Loucy (cell line): Measurements from ENCODE around the gene TUBA3E.

Source experiments
- EZH2phosphoT487 ChIP-seq: fragments of 200-600 bp; IDR thresholded peaks from 2 replicates; pipeline ENCODE4 v1.6.1; 2018; ENCODE audit warnings: antibody characterized with exemption, mild to moderate bottlenecking, moderate library complexity, borderline replicate concordance
- TF ChIP-seq, protein P1 (sequence below): fragments of 200-600 bp; sonication (generic); conservative IDR thresholded peaks from 2 replicates; pipeline ENCODE4 v1.5.1; 2014; ENCODE audit warnings: mild to moderate bottlenecking, antibody characterized with exemption, low read length

DNA sequence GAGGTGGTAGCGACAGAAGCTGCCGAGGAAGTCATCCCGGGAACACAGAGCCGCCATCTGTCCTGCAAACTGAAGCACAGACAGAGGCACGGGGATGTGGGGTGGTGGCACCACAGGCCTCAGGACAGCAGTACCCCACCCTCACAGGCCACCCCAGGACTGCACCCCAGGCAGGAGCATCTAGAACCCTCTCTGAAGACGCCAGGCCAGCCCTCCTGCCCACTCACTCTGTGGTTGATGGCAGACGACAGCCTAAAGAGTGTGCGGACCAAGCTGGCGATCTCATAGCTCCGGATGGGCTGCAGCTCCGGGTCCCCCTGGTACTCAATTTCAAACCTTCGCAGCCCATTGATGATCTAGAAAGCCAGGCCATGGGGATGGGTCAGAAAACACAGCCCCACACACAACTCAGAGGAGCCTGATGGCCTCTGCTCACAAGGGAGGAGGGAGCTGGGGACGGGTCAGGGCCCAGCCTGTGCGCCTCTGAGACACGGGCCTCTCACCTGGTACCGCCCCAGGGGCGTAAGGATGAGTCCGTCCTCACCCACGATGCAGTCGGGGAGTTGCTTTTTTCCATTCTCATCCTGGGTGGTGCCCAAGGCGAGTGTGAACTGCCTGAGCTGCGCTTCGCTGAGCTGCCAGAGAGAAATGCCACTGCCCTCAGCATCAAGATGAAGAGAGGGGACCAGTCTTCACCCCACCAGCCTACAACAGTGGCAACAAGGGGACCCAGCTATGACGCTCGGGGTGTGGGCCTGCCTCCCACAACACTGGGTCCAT, 45.2 kb downstream of the TUBA3E start:
- TF ChIP-seq, protein P1, sequence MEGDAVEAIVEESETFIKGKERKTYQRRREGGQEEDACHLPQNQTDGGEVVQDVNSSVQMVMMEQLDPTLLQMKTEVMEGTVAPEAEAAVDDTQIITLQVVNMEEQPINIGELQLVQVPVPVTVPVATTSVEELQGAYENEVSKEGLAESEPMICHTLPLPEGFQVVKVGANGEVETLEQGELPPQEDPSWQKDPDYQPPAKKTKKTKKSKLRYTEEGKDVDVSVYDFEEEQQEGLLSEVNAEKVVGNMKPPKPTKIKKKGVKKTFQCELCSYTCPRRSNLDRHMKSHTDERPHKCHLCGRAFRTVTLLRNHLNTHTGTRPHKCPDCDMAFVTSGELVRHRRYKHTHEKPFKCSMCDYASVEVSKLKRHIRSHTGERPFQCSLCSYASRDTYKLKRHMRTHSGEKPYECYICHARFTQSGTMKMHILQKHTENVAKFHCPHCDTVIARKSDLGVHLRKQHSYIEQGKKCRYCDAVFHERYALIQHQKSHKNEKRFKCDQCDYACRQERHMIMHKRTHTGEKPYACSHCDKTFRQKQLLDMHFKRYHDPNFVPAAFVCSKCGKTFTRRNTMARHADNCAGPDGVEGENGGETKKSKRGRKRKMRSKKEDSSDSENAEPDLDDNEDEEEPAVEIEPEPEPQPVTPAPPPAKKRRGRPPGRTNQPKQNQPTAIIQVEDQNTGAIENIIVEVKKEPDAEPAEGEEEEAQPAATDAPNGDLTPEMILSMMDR, result no peak
- no peak for TF ChIP-seq EZH2phosphoT487
